B cell (primary cell): ENCODE data around the gene HINFP. TPM values are rescaled to one million over a fixed set of nuclear protein-coding genes. Genes with fewer than 3 reads are reported as not detected.
"Not testable (repeated sequence)": the region's sequence is repeated elsewhere in the genome, so short reads cannot be mapped to it uniquely, and the experiment has no call there.

ENCODE experiments used
- ATAC-seq: fragments of 200-7000 bp; cut with Tn5 transposase; one replicate; pipeline ENCODE4 v1.10.0; 2021; ENCODE audit warnings: low read depth, mild to moderate bottlenecking, moderate number of reproducible peaks, moderate library complexity
- CTCF ChIA-PET: fragments of 350-600 bp; sonication (Branson Sonifier 250); formaldehyde crosslinking; loops from one replicate; lab custom pipeline; 2021; ENCODE audit warnings: antibody characterized with exemption, inconsistent platforms; lab: Charles Lee
- POLR2A ChIA-PET: fragments of 350-600 bp; sonication (Branson Sonifier 250); formaldehyde crosslinking; loops from one replicate; lab custom pipeline; 2021; ENCODE audit warnings: antibody characterized with exemption; lab: Charles Lee
- DNase-seq: peaks from one replicate; pipeline ENCODE4 v3.0.0; 2013
- H2AFZ ChIP-seq: 2 replicates; pipeline ENCODE4 v1.6.1; 2012; ENCODE audit warnings: mild to moderate bottlenecking, low read depth, low read length; ENCODE audit not compliant: insufficient read depth, poor library complexity, severe bottlenecking
- H3K27ac ChIP-seq, 2 donors: 1 replicate in 1 of 2; 2 replicates in 1 of 2; pipeline ENCODE4 v1.5.1; 2012 to 2013; ENCODE audit warnings: low read length in 2 of 2, mild to moderate bottlenecking in 2 of 2, moderate library complexity in 1 of 2
- H3K27me3 ChIP-seq, 4 experiments: fragments of 200-600 bp in 1 of 4; sonication (generic) in 1 of 4; replicated peaks in 1 of 4; 1 replicate in 2 of 4; 2 replicates in 2 of 4; pipeline versions ENCODE4 v1.6.1 to v1.7.0; 2013 to 2016; ENCODE audit warnings: low read length in 3 of 4, mild to moderate bottlenecking in 2 of 4, mixed read lengths in 1 of 4, moderate library complexity in 1 of 4; ENCODE audit not compliant: insufficient read depth in 4 of 4, control insufficient read depth in 3 of 4; ENCODE audit errors: control extremely low read depth in 1 of 4
- H3K36me3 ChIP-seq, 2 experiments: replicated peaks in 1 of 2; 1 replicate in 1 of 2; 2 replicates in 1 of 2; pipeline versions ENCODE4 v1.6.1 to v1.7.1; 2013; ENCODE audit warnings: low read length in 1 of 2; ENCODE audit not compliant: insufficient read depth in 2 of 2, control insufficient read depth in 1 of 2; ENCODE audit errors: control extremely low read depth in 1 of 2, extremely low read depth in 1 of 2
- H3K4me1 ChIP-seq, 2 donors: fragments of 200-600 bp in 1 of 2; sonication (generic) in 1 of 2; 1 replicate in 1 of 2; 2 replicates in 1 of 2; pipeline versions ENCODE4 v1.5.1 to v1.6.1; 2013 to 2017; ENCODE audit warnings: low read length in 2 of 2; ENCODE audit not compliant: control insufficient read depth in 2 of 2, insufficient read depth in 2 of 2
- H3K4me2 ChIP-seq: replicated peaks from 2 replicates; pipeline ENCODE3; 2012; ENCODE audit warnings: mild to moderate bottlenecking, low read depth, low read length; ENCODE audit not compliant: poor library complexity, severe bottlenecking
- H3K4me3 ChIP-seq, 5 experiments: fragments of 200-600 bp in 1 of 5; sonication (generic) in 1 of 5; 1 replicate in 3 of 5; 2 replicates in 2 of 5; pipeline versions ENCODE4 v1.5.1 to v1.7.0; 2011 to 2016; ENCODE audit warnings: low read length in 4 of 5, mild to moderate bottlenecking in 4 of 5, low read depth in 2 of 5, control low read depth in 1 of 5, moderate library complexity in 1 of 5; ENCODE audit not compliant: insufficient read depth in 1 of 5; ENCODE audit errors: control extremely low read depth in 1 of 5, extremely low read depth in 1 of 5
- H3K79me2 ChIP-seq: fragments of 200-600 bp; sonication (generic); one replicate; pipeline ENCODE4 v1.6.0; 2016; ENCODE audit warnings: low read length; ENCODE audit not compliant: control insufficient read depth, insufficient read depth
- H3K9ac ChIP-seq: fragments of 200-600 bp; sonication (generic); 2 replicates; pipeline ENCODE4 v1.6.1; 2017; ENCODE audit warnings: mild to moderate bottlenecking, low read length, moderate library complexity
- H3K9me3 ChIP-seq, 3 donors: one replicate each; pipeline versions ENCODE4 v1.6.1 to v1.7.1; 2013; ENCODE audit warnings: low read length in 2 of 3; ENCODE audit not compliant: control insufficient read depth in 2 of 3, insufficient read depth in 1 of 3; ENCODE audit errors: control extremely low read depth in 1 of 3
- H4K20me1 ChIP-seq: 2 replicates; pipeline ENCODE4 v1.6.0; 2012; ENCODE audit warnings: mild to moderate bottlenecking, low read length; ENCODE audit not compliant: insufficient read depth, control insufficient read depth, poor library complexity, severe bottlenecking
- H3K27ac Mint-ChIP-seq: one replicate; pipeline ENCODE4 v1.8.0; 2021; ENCODE audit warnings: mixed read lengths
- H3K27me3 Mint-ChIP-seq: one replicate; pipeline ENCODE4 v1.8.0; 2021; ENCODE audit warnings: mixed read lengths
- H3K4me1 Mint-ChIP-seq: one replicate; pipeline ENCODE4 v1.8.0; 2021; ENCODE audit warnings: mixed read lengths
- H3K4me3 Mint-ChIP-seq: one replicate; pipeline ENCODE4 v1.8.0; 2021; ENCODE audit warnings: mixed read lengths
- H3K9me3 Mint-ChIP-seq: one replicate; pipeline ENCODE4 v1.8.0; 2022; ENCODE audit warnings: mixed read lengths; ENCODE audit not compliant: insufficient read depth
- EZH2 ChIP-seq: IDR thresholded peaks from 2 replicates; pipeline ENCODE4 v1.6.1; 2012; ENCODE audit warnings: borderline replicate concordance, low read depth, mild to moderate bottlenecking, moderate library complexity, low read length; ENCODE audit not compliant: insufficient read depth, poor library complexity, severe bottlenecking
- WGBS: methylation state at CpG from one replicate; pipeline ENCODE4 v1.1.5; 2013; ENCODE audit warnings: missing lambda C conversion rate; ENCODE audit not compliant: insufficient coverage; 5-methylcytosine and 5-hydroxymethylcytosine counted together
- intact Hi-C: fragments of 100-400 bp; cut with micrococcal nuclease; formaldehyde crosslinking; loops from one replicate; pipeline ENCODE4 v1.10.0; 2022
- polyA plus RNA-seq: library from polyadenylated mRNA; depleted of rRNA; stranded (reverse); fragments of >200 nt; gene quantifications from 2 replicates; pipeline ENCODE4 v1.2.3, GENCODE V29; 2012
- total RNA-seq, 2 donors: library from RNA; stranded (reverse); fragments of 120-200 nt in 1 of 2; gene quantifications; 1 replicate in 1 of 2; 2 replicates in 1 of 2; pipeline versions ENCODE4 v1.2.3 to v1.2.4, GENCODE V29; 2013 to 2022
- TF ChIP-seq, protein P1 (sequence below): fragments of 200-600 bp; IDR thresholded peaks from one replicate; pipeline ENCODE4 v1.8.0; 2022; ENCODE audit warnings: antibody characterized with exemption, mild to moderate bottlenecking

HINFP gene
- total and polyA plus RNA-seq, 2 donors (not counting 1 experiment from before 2014, with no cell fraction given) = 60.6 to 78.7 TPM

DNA sequence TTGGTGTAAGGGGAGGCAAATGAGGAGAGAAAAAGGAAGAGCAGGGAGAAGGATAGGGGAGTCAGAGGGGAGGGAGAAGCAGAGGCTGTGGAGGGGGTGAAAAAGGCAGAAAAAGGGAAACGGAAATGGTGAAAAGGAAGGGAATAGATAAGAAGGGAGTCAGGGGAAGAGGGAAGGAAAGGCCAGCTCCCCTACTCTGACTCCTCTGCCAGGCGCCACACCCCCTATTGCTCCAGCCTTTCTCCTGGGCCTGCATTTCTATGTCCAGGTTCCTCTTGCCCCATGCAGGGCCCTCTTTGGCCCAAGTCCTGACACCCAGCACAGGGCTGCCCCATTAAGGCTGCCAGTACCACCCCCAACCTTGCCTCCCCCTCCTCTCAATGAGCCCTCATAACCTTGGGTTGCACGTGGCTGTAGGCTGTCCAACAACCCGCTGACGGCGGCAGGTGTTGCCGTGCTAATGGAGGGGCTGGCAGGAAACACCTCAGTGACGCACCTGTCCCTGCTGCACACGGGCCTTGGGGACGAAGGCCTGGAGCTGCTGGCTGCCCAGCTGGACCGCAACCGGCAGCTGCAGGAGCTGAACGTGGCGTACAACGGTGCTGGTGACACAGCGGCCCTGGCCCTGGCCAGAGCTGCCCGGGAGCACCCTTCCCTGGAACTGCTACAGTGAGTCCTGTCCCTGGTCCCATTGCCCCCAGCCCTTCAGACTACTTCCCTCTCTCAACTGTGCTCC, 60.5 kb downstream of the HINFP start:
- no peaks in the 10 kb centered on the region for H3K27me3 ChIP-seq
- Mint-ChIP-seq H3K27ac (no peak overlapping the region), H3K27me3 (no peaks in the 10 kb centered on the region), H3K4me1 (peaks cover 4% of the 10 kb centered on the region), H3K4me3 (no peak overlapping the region), H3K9me3 (no peaks in the 10 kb centered on the region)
- intact Hi-C loops = no loop called here
- no peak overlapping the region for H3K4me2 ChIP-seq
- WGBS = 95% methylated on average over 15 of the region's 17 CpGs
- H3K36me3 ChIP-seq = peaks cover 0 to 3% of the 10 kb centered on the region in 2 experiments
- no peak overlapping the region for H2AFZ ChIP-seq
- H3K9ac ChIP-seq = no peak overlapping the region
- no peak for ATAC-seq
- POLR2A ChIA-PET = interaction anchor here (0.6 to 0.7 kb wide), 2 partner anchors 23 to 186 kb away, joined by 3 read pairs; no protein-coding TSS in a partner anchor
- no peak overlapping the region for H3K4me3 ChIP-seq
- no peak overlapping the region for H3K27ac ChIP-seq
- H3K79me2 ChIP-seq = no peaks in the 10 kb centered on the region
- no peaks in the 10 kb centered on the region for H3K9me3 ChIP-seq
- TF ChIP-seq EZH2 = no peak
- TF ChIP-seq, protein P1, sequence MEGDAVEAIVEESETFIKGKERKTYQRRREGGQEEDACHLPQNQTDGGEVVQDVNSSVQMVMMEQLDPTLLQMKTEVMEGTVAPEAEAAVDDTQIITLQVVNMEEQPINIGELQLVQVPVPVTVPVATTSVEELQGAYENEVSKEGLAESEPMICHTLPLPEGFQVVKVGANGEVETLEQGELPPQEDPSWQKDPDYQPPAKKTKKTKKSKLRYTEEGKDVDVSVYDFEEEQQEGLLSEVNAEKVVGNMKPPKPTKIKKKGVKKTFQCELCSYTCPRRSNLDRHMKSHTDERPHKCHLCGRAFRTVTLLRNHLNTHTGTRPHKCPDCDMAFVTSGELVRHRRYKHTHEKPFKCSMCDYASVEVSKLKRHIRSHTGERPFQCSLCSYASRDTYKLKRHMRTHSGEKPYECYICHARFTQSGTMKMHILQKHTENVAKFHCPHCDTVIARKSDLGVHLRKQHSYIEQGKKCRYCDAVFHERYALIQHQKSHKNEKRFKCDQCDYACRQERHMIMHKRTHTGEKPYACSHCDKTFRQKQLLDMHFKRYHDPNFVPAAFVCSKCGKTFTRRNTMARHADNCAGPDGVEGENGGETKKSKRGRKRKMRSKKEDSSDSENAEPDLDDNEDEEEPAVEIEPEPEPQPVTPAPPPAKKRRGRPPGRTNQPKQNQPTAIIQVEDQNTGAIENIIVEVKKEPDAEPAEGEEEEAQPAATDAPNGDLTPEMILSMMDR = no peak
- no peak for DNase-seq
- CTCF ChIA-PET = no interaction called here
- no peaks in the 10 kb centered on the region for H4K20me1 ChIP-seq
- no peaks in the 10 kb centered on the region for H3K4me1 ChIP-seq

DNA sequence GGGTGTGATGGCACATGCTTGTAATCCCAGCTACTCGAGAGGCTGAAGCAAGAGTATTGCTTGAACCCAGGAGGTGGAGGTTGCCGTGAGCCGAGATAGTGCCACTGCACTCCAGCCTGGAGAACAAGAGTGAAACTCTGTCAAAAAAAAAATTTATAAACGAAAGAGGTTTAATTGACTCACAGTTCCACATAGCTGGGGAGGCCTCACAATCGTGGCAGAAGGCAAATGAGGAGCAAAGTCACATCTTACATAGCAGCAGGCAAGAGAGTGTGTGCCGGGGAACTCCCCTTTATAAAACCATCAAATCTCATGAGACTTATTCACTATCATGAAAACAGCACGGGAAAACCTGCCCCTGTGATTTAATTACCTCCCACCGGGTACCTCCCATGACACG, 63.0 kb downstream of the HINFP start:
- ATAC-seq, H3K9me3 Mint-ChIP-seq, H3K4me2 ChIP-seq, H3K27ac Mint-ChIP-seq, H3K4me1 ChIP-seq, H3K9ac ChIP-seq, H3K36me3 ChIP-seq, H3K27ac ChIP-seq, POLR2A ChIA-PET, H3K4me3 Mint-ChIP-seq, DNase-seq, H3K4me3 ChIP-seq, intact Hi-C loops, H3K9me3 ChIP-seq, H4K20me1 ChIP-seq, H3K27me3 ChIP-seq, H2AFZ ChIP-seq, H3K4me1 Mint-ChIP-seq, H3K79me2 ChIP-seq, H3K27me3 Mint-ChIP-seq: not testable (repeated sequence)
- WGBS = 83% methylated on average over 3 of the region's 9 CpGs
- CTCF ChIA-PET = interaction anchor here (0.6 kb wide), 1 partner anchor 13 kb away, joined by 4 read pairs; no protein-coding TSS in a partner anchor

Other genes starting within 250 kb of the HINFP start
- gene CXCR5, start 237.7 kb upstream of the HINFP start, total RNA-seq = 108 and 111 TPM in 2 replicates
- 125 and 163 TPM in 2 replicates for gene CXCR5, start 237.7 kb upstream of the HINFP start, polyA plus RNA-seq
- gene BCL9L, start 195.7 kb upstream of the HINFP start, total RNA-seq = 40.8 and 44.0 TPM in 2 replicates
- 12.6 and 15.1 TPM in 2 replicates for gene BCL9L, start 195.7 kb upstream of the HINFP start, polyA plus RNA-seq
- gene UPK2, start 165.3 kb upstream of the HINFP start, total RNA-seq = not detected in 2 replicates
- gene UPK2, start 165.3 kb upstream of the HINFP start, polyA plus RNA-seq = 0.40 and 0.43 TPM in 2 replicates
- not detected in 2 replicates for gene FOXR1, start 149.8 kb upstream of the HINFP start, total RNA-seq
- gene FOXR1, start 149.8 kb upstream of the HINFP start, polyA plus RNA-seq = not detected in 2 replicates
- gene CENATAC, start 123.4 kb upstream of the HINFP start, total RNA-seq = 122 and 138 TPM in 2 replicates
- gene CENATAC, start 123.4 kb upstream of the HINFP start, polyA plus RNA-seq = 50.1 and 79.6 TPM in 2 replicates
- gene RPS25, start 103.2 kb upstream of the HINFP start, total RNA-seq = 1,713 and 1,823 TPM in 2 replicates
- gene RPS25, start 103.2 kb upstream of the HINFP start, polyA plus RNA-seq = 1,827 and 2,003 TPM in 2 replicates
- 61.5 and 64.5 TPM in 2 replicates for gene TRAPPC4, start 102.8 kb upstream of the HINFP start, total RNA-seq
- gene TRAPPC4, start 102.8 kb upstream of the HINFP start, polyA plus RNA-seq = 61.4 and 83.5 TPM in 2 replicates
- gene SLC37A4, start 90.7 kb upstream of the HINFP start, total RNA-seq = 13.2 and 14.3 TPM in 2 replicates
- 23.5 and 26.3 TPM in 2 replicates for gene SLC37A4, start 90.7 kb upstream of the HINFP start, polyA plus RNA-seq
- gene HYOU1, start 64.4 kb upstream of the HINFP start, total RNA-seq = 46.2 and 48.7 TPM in 2 replicates
- gene HYOU1, start 64.4 kb upstream of the HINFP start, polyA plus RNA-seq = 38.5 and 64.4 TPM in 2 replicates
- 64.7 and 71.1 TPM in 2 replicates for gene VPS11, start 53.8 kb upstream of the HINFP start, total RNA-seq
- 31.6 and 35.7 TPM in 2 replicates for gene VPS11, start 53.8 kb upstream of the HINFP start, polyA plus RNA-seq
- gene HMBS, start 36.7 kb upstream of the HINFP start, total RNA-seq = 7.6 and 9.2 TPM in 2 replicates
- 17.7 and 18.2 TPM in 2 replicates for gene HMBS, start 36.7 kb upstream of the HINFP start, polyA plus RNA-seq
- 34.5 and 38.3 TPM in 2 replicates for gene DPAGT1, start 19.7 kb upstream of the HINFP start, total RNA-seq
- 60.3 and 64.3 TPM in 2 replicates for gene DPAGT1, start 19.7 kb upstream of the HINFP start, polyA plus RNA-seq
- 9.5 and 13.8 TPM in 2 replicates for gene C2CD2L, start 14.2 kb upstream of the HINFP start, total RNA-seq
- gene C2CD2L, start 14.2 kb upstream of the HINFP start, polyA plus RNA-seq = 14.1 and 17.0 TPM in 2 replicates
- gene ABCG4, start 27.5 kb downstream of the HINFP start, total RNA-seq = not detected in 2 replicates
- gene ABCG4, start 27.5 kb downstream of the HINFP start, polyA plus RNA-seq = not detected in 2 replicates
- gene NLRX1, start 47.1 kb downstream of the HINFP start, total RNA-seq = 9.6 and 10.4 TPM in 2 replicates
- gene NLRX1, start 47.1 kb downstream of the HINFP start, polyA plus RNA-seq = 4.5 and 6.3 TPM in 2 replicates
- 0.22 and 0.76 TPM in 2 replicates for gene NHERF4, start 63.9 kb downstream of the HINFP start, total RNA-seq
- gene NHERF4, start 63.9 kb downstream of the HINFP start, polyA plus RNA-seq = 0.61 TPM in 1 of 2 replicates, not detected in the other
- 35.2 and 38.7 TPM in 2 replicates for gene CBL, start 84.8 kb downstream of the HINFP start, total RNA-seq
- gene CBL, start 84.8 kb downstream of the HINFP start, polyA plus RNA-seq = 11.7 and 12.5 TPM in 2 replicates
- 0.29 and 0.42 TPM in 2 replicates for gene MCAM, start 195.6 kb downstream of the HINFP start, total RNA-seq
- 1.1 and 1.4 TPM in 2 replicates for gene MCAM, start 195.6 kb downstream of the HINFP start, polyA plus RNA-seq
- 21.3 and 21.8 TPM in 2 replicates for gene RNF26, start 212.9 kb downstream of the HINFP start, total RNA-seq
- 11.6 and 15.5 TPM in 2 replicates for gene RNF26, start 212.9 kb downstream of the HINFP start, polyA plus RNA-seq
- gene C1QTNF5, start 219.3 kb downstream of the HINFP start, total RNA-seq = not detected in 2 replicates
- gene C1QTNF5, start 219.3 kb downstream of the HINFP start, polyA plus RNA-seq = not detected in 2 replicates
- gene MFRP, start 225.1 kb downstream of the HINFP start, total RNA-seq = not detected in 2 replicates
- not detected in 2 replicates for gene MFRP, start 225.1 kb downstream of the HINFP start, polyA plus RNA-seq